HG03159 (cell line): Measurements from ENCODE around the gene RCN1.
A peak's percentile ranks its signal among the peaks of the same experiment; 100 is the strongest.

Experiments used
- ATAC-seq: cut with Tn5 transposase; IDR thresholded peaks from one replicate; pipeline ENCODE4 v1.9.1; 2021; ENCODE audit warnings: mild to moderate bottlenecking, moderate library complexity; ENCODE audit not compliant: unreplicated experiment

RCN1 gene

GRCh38 chr11:32151027-32151426 lies 60.2 kb downstream of the RCN1 start:
- no peak for ATAC-seq

GRCh38 chr11:32152216-32152615 lies 61.3 kb downstream of the RCN1 start:
- no peak for ATAC-seq

GRCh38 chr11:32152821-32153220 lies 61.9 kb downstream of the RCN1 start:
- ATAC-seq, result no peak

- ATAC-seq, result peak; percentile 43
These were observed 62.9 kb downstream of the RCN1 start for GRCh38 chr11:32153747-32154146.

GRCh38 chr11:32154275-32154674 lies 63.4 kb downstream of the RCN1 start:
- peak; percentile 35 for ATAC-seq
